Stimulated activated CD4-positive, alpha-beta T cell treated with anti-CD3 and anti-CD28 coated beads, Interleukin-12 subunit alpha, Interleukin-12 subunit beta, amount 100 ng/mL, for 4 hours (primary cell): Measurements from ENCODE around the gene ATP2B2.

Experiments used
- DNase-seq: peaks from one replicate; pipeline ENCODE4 v3.0.0-alpha.2; 2020

The ATP2B2 gene

GRCh38 chr3:10468613-10469354 is 36.6 kb downstream of the ATP2B2 start:
- DNase-seq = no peak

GRCh38 chr3:10467904-10468612 is 37.3 kb downstream of the ATP2B2 start:
- no peak for DNase-seq

GRCh38 chr3:10467204-10467603 is 38.2 kb downstream of the ATP2B2 start:
- no peak for DNase-seq

- no peak for DNase-seq
Measured at GRCh38 chr3:10466186-10466585, 39.2 kb downstream of the ATP2B2 start.

GRCh38 chr3:10465161-10465560 is 40.2 kb downstream of the ATP2B2 start:
- DNase-seq = no peak

GRCh38 chr3:10463533-10464434 is 41.6 kb downstream of the ATP2B2 start:
- DNase-seq = no peak

GRCh38 chr3:10462641-10463532 is 42.5 kb downstream of the ATP2B2 start:
- DNase-seq = no peak

- DNase-seq = no peak
Measured at GRCh38 chr3:10460951-10461545, 44.3 kb downstream of the ATP2B2 start.

GRCh38 chr3:10459954-10460754 is 45.2 kb downstream of the ATP2B2 start:
- DNase-seq = peak; percentile 15

GRCh38 chr3:10457560-10457959 is 47.8 kb downstream of the ATP2B2 start:
- no peak for DNase-seq

GRCh38 chr3:10456981-10457380 is 48.4 kb downstream of the ATP2B2 start:
- DNase-seq = no peak

- no peak for DNase-seq
Measured at GRCh38 chr3:10455545-10455914, 49.9 kb downstream of the ATP2B2 start.

- no peak for DNase-seq
Measured at GRCh38 chr3:10454907-10455544, 50.4 kb downstream of the ATP2B2 start.

- no peak for DNase-seq
Measured at GRCh38 chr3:10453431-10454163, 51.8 kb downstream of the ATP2B2 start.

GRCh38 chr3:10450494-10451440 is 54.6 kb downstream of the ATP2B2 start:
- no peak for DNase-seq

- no peak for DNase-seq
Measured at GRCh38 chr3:10449436-10449835, 56.0 kb downstream of the ATP2B2 start.

GRCh38 chr3:10448544-10448943 is 56.8 kb downstream of the ATP2B2 start:
- no peak for DNase-seq

GRCh38 chr3:10447527-10448260 is 57.7 kb downstream of the ATP2B2 start:
- DNase-seq = no peak
